NOMO-1 treated with dmso at 0.1 percent for 144 hours (cell line): ENCODE measurements around the gene QPCTL.
A peak's percentile ranks its signal among the peaks of the same experiment; 100 is the strongest.
"Not testable (repeated sequence)": the region's sequence is repeated elsewhere in the genome, so short reads cannot be mapped to it uniquely, and the experiment has no call there.

Experiments
- DNase-seq: peaks from one replicate; lab custom pipeline; 2025; ENCODE audit not compliant: unreplicated experiment; lab: John Stamatoyannopoulos, UW

QPCTL gene

GRCh38 chr19:45716359-45717130 lies 24.1 kb downstream of the QPCTL start:
- DNase-seq, result peak; percentile 8

GRCh38 chr19:45717131-45717982 lies 24.9 kb downstream of the QPCTL start:
- DNase-seq, result peak; percentile 100

GRCh38 chr19:45717983-45718650 lies 25.7 kb downstream of the QPCTL start:
- no peak for DNase-seq

GRCh38 chr19:45720065-45720464 lies 27.6 kb downstream of the QPCTL start:
- not testable (repeated sequence) for DNase-seq

GRCh38 chr19:45728683-45729082 lies 36.2 kb downstream of the QPCTL start:
- DNase-seq, result not testable (repeated sequence)

GRCh38 chr19:45729800-45730290 lies 37.4 kb downstream of the QPCTL start:
- DNase-seq, result no peak

- peak; percentile 99 for DNase-seq
These were observed 38.2 kb downstream of the QPCTL start, which contains the start of gene FBXO46 for GRCh38 chr19:45730368-45731288. TSS of gene FBXO46 (minus strand) at chr19:45730896. CDS start at chr19:45713495, 17,401 bp downstream.

- no peak for DNase-seq
These were observed 40.8 kb downstream of the QPCTL start, which contains the start of gene MEIOSIN for GRCh38 chr19:45733160-45733810. TSS of gene MEIOSIN (plus strand) at chr19:45733439. CDS start at chr19:45735377, 1,938 bp downstream.

- DNase-seq, result peak; percentile 57
These were observed 47.3 kb downstream of the QPCTL start for GRCh38 chr19:45739498-45740439.

GRCh38 chr19:45742969-45743368 lies 50.5 kb downstream of the QPCTL start:
- no peak for DNase-seq

- DNase-seq, result no peak
These were observed 53.1 kb downstream of the QPCTL start for GRCh38 chr19:45745606-45746005.

- DNase-seq, result no peak
These were observed 54.4 kb downstream of the QPCTL start for GRCh38 chr19:45746866-45747265.

GRCh38 chr19:45747513-45747912 lies 55.0 kb downstream of the QPCTL start:
- no peak for DNase-seq

- not testable (repeated sequence) for DNase-seq
These were observed 59.0 kb downstream of the QPCTL start for GRCh38 chr19:45751483-45751882.

- DNase-seq, result no peak
These were observed 60.2 kb downstream of the QPCTL start for GRCh38 chr19:45752639-45753038.

- DNase-seq, result no peak
These were observed 61.1 kb downstream of the QPCTL start for GRCh38 chr19:45753548-45753947.
